Kidney epithelial cell (primary cell): ENCODE results near the gene CD177. TPM values are rescaled to one million over a fixed set of nuclear protein-coding genes. Genes with fewer than 3 reads are reported as not detected.
"Not testable (repeated sequence)": the region's sequence is repeated elsewhere in the genome, so short reads cannot be mapped to it uniquely, and the experiment has no call there.

Source experiments
- DNase-seq: peaks from one replicate; pipeline ENCODE4 v3.0.0-alpha.2; 2010; ENCODE audit warnings: low read depth
- H3K27me3 ChIP-seq: 2 replicates; pipeline ENCODE4 v1.6.0; 2011; ENCODE audit warnings: low read length; ENCODE audit not compliant: control insufficient read depth, insufficient read depth
- H3K36me3 ChIP-seq: 2 replicates; pipeline ENCODE4 v1.5.1; 2011; ENCODE audit warnings: low read length; ENCODE audit not compliant: control insufficient read depth, insufficient read depth
- H3K4me3 ChIP-seq: 2 replicates; pipeline ENCODE4 v1.5.1; 2011; ENCODE audit warnings: low read depth, mild to moderate bottlenecking, control low read depth, low read length
- CTCF ChIP-seq: IDR thresholded peaks from 2 replicates; pipeline ENCODE4 v1.5.1; 2011; ENCODE audit warnings: mild to moderate bottlenecking, moderate library complexity, low read length, control low read depth, inconsistent platforms; ENCODE audit not compliant: insufficient read depth, poor library complexity, severe bottlenecking
- total RNA-seq: library from RNA; depleted of rRNA; stranded (reverse); fragments of >200 nt; gene quantifications from 2 replicates; pipeline ENCODE4 v1.2.3, GENCODE V29; 2015

Gene CD177
- total RNA-seq, 1 donor from 2014 or later: 0.13 TPM

- TF ChIP-seq CTCF: no peak
- H3K4me3 ChIP-seq: no peak overlapping the region
- no peak for DNase-seq
- no peaks in the 10 kb centered on the region for H3K36me3 ChIP-seq
- no peaks in the 10 kb centered on the region for H3K27me3 ChIP-seq
These were observed 14.3 kb downstream of the CD177 start for GRCh38 chr19:43367822-43368221.

GRCh38 chr19:43368897-43369296 is 15.4 kb downstream of the CD177 start:
- H3K27me3 ChIP-seq, H3K4me3 ChIP-seq, DNase-seq, H3K36me3 ChIP-seq: not testable (repeated sequence)

- Histone ChIP-seq H3K36me3 (no peaks in the 10 kb centered on the region), H3K4me3 (no peak overlapping the region), H3K27me3 (peaks cover 2% of the 10 kb centered on the region)
- DNase-seq: no peak
- no peak for TF ChIP-seq CTCF
These were observed 18.4 kb downstream of the CD177 start for GRCh38 chr19:43371909-43372308.

GRCh38 chr19:43372462-43372861 is 19.0 kb downstream of the CD177 start:
- no peaks in the 10 kb centered on the region for H3K36me3 ChIP-seq
- DNase-seq: no peak
- no peak for TF ChIP-seq CTCF

GRCh38 chr19:43377624-43378023 is 24.1 kb downstream of the CD177 start:
- not testable (repeated sequence) for DNase-seq, H3K36me3 ChIP-seq, H3K27me3 ChIP-seq, H3K4me3 ChIP-seq

More at GRCh38 chr19:43372462-43372861, 19.0 kb downstream of the CD177 start:
- Histone ChIP-seq H3K4me3 (no peak overlapping the region), H3K27me3 (peaks cover 2% of the 10 kb centered on the region)

- TF ChIP-seq CTCF: no peak
- Histone ChIP-seq H3K36me3 (no peaks in the 10 kb centered on the region), H3K27me3 (no peaks in the 10 kb centered on the region), H3K4me3 (no peak overlapping the region)
- DNase-seq: no peak
These were observed 26.5 kb downstream of the CD177 start for GRCh38 chr19:43380008-43380407.

- H3K4me3 ChIP-seq: no peak overlapping the region
- no peak for TF ChIP-seq CTCF
- no peak for DNase-seq
- no peaks in the 10 kb centered on the region for H3K36me3 ChIP-seq
- no peaks in the 10 kb centered on the region for H3K27me3 ChIP-seq
These were observed 27.4 kb downstream of the CD177 start for GRCh38 chr19:43380771-43381386.

GRCh38 chr19:43382586-43383216 is 29.2 kb downstream of the CD177 start:
- not testable (repeated sequence) for DNase-seq, H3K36me3 ChIP-seq, H3K27me3 ChIP-seq, H3K4me3 ChIP-seq

GRCh38 chr19:43383254-43383653 is 29.8 kb downstream of the CD177 start:
- H3K36me3 ChIP-seq, H3K27me3 ChIP-seq, H3K4me3 ChIP-seq, DNase-seq: not testable (repeated sequence)

GRCh38 chr19:43383759-43384158 is 30.3 kb downstream of the CD177 start:
- DNase-seq: not testable (repeated sequence)

More at GRCh38 chr19:43383759-43384158, 30.3 kb downstream of the CD177 start:
- not testable (repeated sequence) for H3K4me3 ChIP-seq, H3K36me3 ChIP-seq, H3K27me3 ChIP-seq
